HepG2 (cell line): ENCODE data around the gene ZNF3. TPM values are rescaled to one million over a fixed set of nuclear protein-coding genes. Genes with fewer than 3 reads are reported as not detected.
A peak's percentile ranks its signal among the peaks of the same experiment; 100 is the strongest.

Source experiments
- DNMT3B ChIP-seq: conservative IDR thresholded peaks from 2 replicates; pipeline ENCODE4 v1.6.1; 2016; ENCODE audit warnings: missing biosample characterization, control low read depth
- EHMT2 ChIP-seq: fragments of 200-600 bp; sonication (generic); IDR thresholded peaks from 2 replicates; pipeline ENCODE4 v1.7.0; 2017; ENCODE audit warnings: antibody characterized with exemption, low read depth, low read length, borderline replicate concordance
- ETV6 ChIP-seq: sonication (generic); formaldehyde crosslinking; conservative IDR thresholded peaks from 2 replicates; pipeline ENCODE4 v1.4.0; 2020; ENCODE audit warnings: missing genetic modification reagents
- FOSL1 ChIP-seq: sonication (generic); formaldehyde crosslinking; IDR thresholded peaks from 2 replicates; pipeline ENCODE4 v1.9.0; 2021; ENCODE audit warnings: missing genetic modification reagents, borderline replicate concordance
- FOXA1 ChIP-seq, 2 experiments: fragments of 450-650 bp in 1 of 2; sonication (generic) in 1 of 2; formaldehyde crosslinking in 1 of 2; IDR thresholded peaks; 2 replicates each; pipeline versions ENCODE4 v1.4.0 to v1.6.1; 2016 to 2020; ENCODE audit warnings: missing genetic modification reagents in 1 of 2
- FOXM1 ChIP-seq: sonication (generic); formaldehyde crosslinking; IDR thresholded peaks from 2 replicates; pipeline ENCODE4 v1.5.0; 2020; ENCODE audit warnings: missing genetic modification reagents
- KAT2B ChIP-seq: fragments of 150-350 bp; IDR thresholded peaks from 2 replicates; pipeline ENCODE4 v1.6.1; 2014; ENCODE audit warnings: low read depth, low read length, borderline replicate concordance
- KDM1A ChIP-seq: IDR thresholded peaks from 2 replicates; pipeline ENCODE4 v1.6.1; 2016; ENCODE audit warnings: missing compliant biosample characterization
- MAFF ChIP-seq: IDR thresholded peaks from 2 replicates; pipeline ENCODE4 v1.6.1; 2011; ENCODE audit warnings: low read depth, low read length, improper control_type of control experiment
- MED8 ChIP-seq: sonication (generic); formaldehyde crosslinking; IDR thresholded peaks from 2 replicates; pipeline ENCODE4 v1.8.1; 2023; ENCODE audit warnings: mild to moderate bottlenecking, missing genetic modification reagents; ENCODE audit not compliant: insufficient replicate concordance
- MIER2 ChIP-seq: IDR thresholded peaks from 2 replicates; pipeline ENCODE4 v1.6.1; 2016; ENCODE audit warnings: missing biosample characterization, missing genetic modification reagents
- PHB2 ChIP-seq: fragments of 450-650 bp; IDR thresholded peaks from 2 replicates; pipeline ENCODE4 v1.6.1; 2018; ENCODE audit not compliant: partially characterized antibody
- PREB ChIP-seq: sonication (generic); formaldehyde crosslinking; IDR thresholded peaks from 2 replicates; pipeline ENCODE4 v1.4.0; 2020; ENCODE audit warnings: missing genetic modification reagents
- SIN3B ChIP-seq: fragments of 150-350 bp; IDR thresholded peaks from 2 replicates; pipeline ENCODE4 v1.6.1; 2014; ENCODE audit warnings: low read length
- SMARCC2 ChIP-seq: fragments of 450-650 bp; IDR thresholded peaks from 2 replicates; pipeline ENCODE4 v1.6.1; 2017; ENCODE audit warnings: antibody characterized with exemption, mild to moderate bottlenecking
- SSRP1 ChIP-seq: IDR thresholded peaks from 2 replicates; pipeline ENCODE4 v1.6.1; 2016; ENCODE audit warnings: control low read depth
- TOPORS ChIP-seq: sonication (generic); formaldehyde crosslinking; IDR thresholded peaks from 2 replicates; pipeline ENCODE4 v1.8.0; 2023; ENCODE audit warnings: mild to moderate bottlenecking, missing genetic modification reagents
- XBP1 ChIP-seq: sonication (generic); formaldehyde crosslinking; IDR thresholded peaks from 2 replicates; pipeline ENCODE4 v1.5.0; 2020; ENCODE audit warnings: missing genetic modification reagents
- ZBTB8A ChIP-seq: sonication (generic); formaldehyde crosslinking; IDR thresholded peaks from 2 replicates; pipeline ENCODE4 v1.4.0; 2020; ENCODE audit warnings: mild to moderate bottlenecking, low read depth, missing genetic modification reagents, borderline replicate concordance
- ZFP36 ChIP-seq: fragments of 150-350 bp; IDR thresholded peaks from 2 replicates; pipeline ENCODE4 v1.6.1; 2018; ENCODE audit warnings: borderline replicate concordance, low read length, low read depth; ENCODE audit not compliant: partially characterized antibody
- ZFY ChIP-seq: sonication (generic); formaldehyde crosslinking; IDR thresholded peaks from 2 replicates; pipeline ENCODE4 v1.4.0; 2020; ENCODE audit warnings: missing genetic modification reagents
- ZNF234 ChIP-seq: sonication (generic); formaldehyde crosslinking; conservative IDR thresholded peaks from 2 replicates; pipeline ENCODE4 v1.5.1; 2020; ENCODE audit warnings: mild to moderate bottlenecking, missing genetic modification reagents
- ZNF282 ChIP-seq: fragments of 450-650 bp; IDR thresholded peaks from 2 replicates; pipeline ENCODE4 v1.6.1; 2018; ENCODE audit not compliant: partially characterized antibody
- ZNF589 ChIP-seq: sonication (generic); formaldehyde crosslinking; conservative IDR thresholded peaks from 2 replicates; pipeline ENCODE4 v1.8.0; 2022; ENCODE audit warnings: mild to moderate bottlenecking, moderate library complexity, missing genetic modification reagents
- ZNF772 ChIP-seq: sonication (generic); formaldehyde crosslinking; IDR thresholded peaks from 2 replicates; pipeline ENCODE4 v1.5.0; 2020; ENCODE audit warnings: mild to moderate bottlenecking, missing genetic modification reagents
- polyA plus RNA-seq, 8 experiments: library from polyadenylated mRNA; depleted of rRNA in 3 of 8; stranded (reverse) in 7 of 8; unstranded in 1 of 8; fragments of >200 nt; fragmentation: Illumina TruSeq in 4 of 8; extraction: Trizol in 4 of 8; gene quantifications; 2 replicates each; pipeline versions ENCODE4 v1.2.1 to v1.2.3, GENCODE V29; 2011 to 2016; ENCODE audit warnings: low read depth in 4 of 8, missing spikeins in 1 of 8, mixed read lengths in 1 of 8; ENCODE audit not compliant: insufficient read depth in 1 of 8
- total RNA-seq, 5 experiments: library from RNA; depleted of rRNA; stranded (reverse); fragments of >200 nt; fragmentation: Illumina TruSeq; extraction: Trizol; gene quantifications; 2 replicates each; pipeline ENCODE4 v1.2.3, GENCODE V29; 2016; ENCODE audit warnings: low read depth in 1 of 5
- TF ChIP-seq, protein P1 (sequence below): sonication (generic); formaldehyde crosslinking; IDR thresholded peaks from 2 replicates; pipeline ENCODE4 v1.9.0; 2022; ENCODE audit warnings: missing genetic modification reagents, mild to moderate bottlenecking, borderline replicate concordance
- TF ChIP-seq, protein P2 (sequence below): IDR thresholded peaks from 2 replicates; pipeline ENCODE4 v1.6.1; 2012; ENCODE audit warnings: low read depth, low read length, improper control_type of control experiment
- TF ChIP-seq, protein P3 (sequence below): sonication (generic); formaldehyde crosslinking; IDR thresholded peaks from 2 replicates; pipeline ENCODE4 v1.5.0; 2020; ENCODE audit warnings: mild to moderate bottlenecking, missing genetic modification reagents, moderate library complexity

Gene ZNF3
- total and polyA plus RNA-seq, 2 of the 13 experiments (the other 11 are each of a cell fraction or from before 2014, with no cell fraction given): 33.7 to 56.9 TPM

GRCh38 chr7:100122067-100122466, 40.5 kb upstream of the ZNF3 start (continued):
- TF ChIP-seq, protein P1, sequence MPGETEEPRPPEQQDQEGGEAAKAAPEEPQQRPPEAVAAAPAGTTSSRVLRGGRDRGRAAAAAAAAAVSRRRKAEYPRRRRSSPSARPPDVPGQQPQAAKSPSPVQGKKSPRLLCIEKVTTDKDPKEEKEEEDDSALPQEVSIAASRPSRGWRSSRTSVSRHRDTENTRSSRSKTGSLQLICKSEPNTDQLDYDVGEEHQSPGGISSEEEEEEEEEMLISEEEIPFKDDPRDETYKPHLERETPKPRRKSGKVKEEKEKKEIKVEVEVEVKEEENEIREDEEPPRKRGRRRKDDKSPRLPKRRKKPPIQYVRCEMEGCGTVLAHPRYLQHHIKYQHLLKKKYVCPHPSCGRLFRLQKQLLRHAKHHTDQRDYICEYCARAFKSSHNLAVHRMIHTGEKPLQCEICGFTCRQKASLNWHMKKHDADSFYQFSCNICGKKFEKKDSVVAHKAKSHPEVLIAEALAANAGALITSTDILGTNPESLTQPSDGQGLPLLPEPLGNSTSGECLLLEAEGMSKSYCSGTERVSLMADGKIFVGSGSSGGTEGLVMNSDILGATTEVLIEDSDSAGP (CRISPR knock-in tag): peak; percentile 47; the same call in 1 of the 2 replicates
- TF ChIP-seq MED8 (CRISPR knock-in tag) (no peak), XBP1 (CRISPR knock-in tag) (no peak), ZFY (CRISPR knock-in tag) (no peak), ZBTB8A (no peak), DNMT3B (CRISPR knock-in tag) (no peak), ZNF589 (CRISPR knock-in tag) (no peak), SMARCC2 (no peak), ZNF772 (CRISPR knock-in tag) (peak; percentile 87), ETV6 (CRISPR knock-in tag) (no peak), SSRP1 (peak; percentile 75; the same call in 1 of the 2 replicates), FOSL1 (no peak), KDM1A (CRISPR knock-in tag) (no peak), FOXA1 (IDR thresholded peaks at IDR 0.05) (no peak), FOXA1 (CRISPR knock-in tag; IDR thresholded peaks at IDR 0.05) (peak; percentile 65; the same call in 1 of the 2 replicates), ZFP36 (no peak), PHB2 (no peak), FOXM1 (CRISPR knock-in tag) (no peak), ZNF234 (CRISPR knock-in tag) (no peak), TOPORS (CRISPR knock-in tag) (no peak), SIN3B (no peak), ZNF282 (no peak), PREB (CRISPR knock-in tag) (no peak), EHMT2 (no peak), MIER2 (CRISPR knock-in tag) (no peak), MAFF (no peak), KAT2B (no peak)
- TF ChIP-seq, protein P2, sequence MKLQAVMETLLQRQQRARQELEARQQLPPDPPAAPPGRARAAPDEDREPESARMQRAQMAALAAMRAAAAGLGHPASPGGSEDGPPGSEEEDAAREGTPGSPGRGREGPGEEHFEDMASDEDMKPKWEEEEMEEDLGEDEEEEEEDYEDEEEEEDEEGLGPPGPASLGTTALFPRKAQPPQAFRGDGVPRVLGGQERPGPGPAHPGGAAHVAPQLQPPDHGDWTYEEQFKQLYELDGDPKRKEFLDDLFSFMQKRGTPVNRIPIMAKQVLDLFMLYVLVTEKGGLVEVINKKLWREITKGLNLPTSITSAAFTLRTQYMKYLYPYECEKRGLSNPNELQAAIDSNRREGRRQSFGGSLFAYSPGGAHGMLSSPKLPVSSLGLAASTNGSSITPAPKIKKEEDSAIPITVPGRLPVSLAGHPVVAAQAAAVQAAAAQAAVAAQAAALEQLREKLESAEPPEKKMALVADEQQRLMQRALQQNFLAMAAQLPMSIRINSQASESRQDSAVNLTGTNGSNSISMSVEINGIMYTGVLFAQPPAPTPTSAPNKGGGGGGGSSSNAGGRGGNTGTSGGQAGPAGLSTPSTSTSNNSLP: no peak
- TF ChIP-seq, protein P3, sequence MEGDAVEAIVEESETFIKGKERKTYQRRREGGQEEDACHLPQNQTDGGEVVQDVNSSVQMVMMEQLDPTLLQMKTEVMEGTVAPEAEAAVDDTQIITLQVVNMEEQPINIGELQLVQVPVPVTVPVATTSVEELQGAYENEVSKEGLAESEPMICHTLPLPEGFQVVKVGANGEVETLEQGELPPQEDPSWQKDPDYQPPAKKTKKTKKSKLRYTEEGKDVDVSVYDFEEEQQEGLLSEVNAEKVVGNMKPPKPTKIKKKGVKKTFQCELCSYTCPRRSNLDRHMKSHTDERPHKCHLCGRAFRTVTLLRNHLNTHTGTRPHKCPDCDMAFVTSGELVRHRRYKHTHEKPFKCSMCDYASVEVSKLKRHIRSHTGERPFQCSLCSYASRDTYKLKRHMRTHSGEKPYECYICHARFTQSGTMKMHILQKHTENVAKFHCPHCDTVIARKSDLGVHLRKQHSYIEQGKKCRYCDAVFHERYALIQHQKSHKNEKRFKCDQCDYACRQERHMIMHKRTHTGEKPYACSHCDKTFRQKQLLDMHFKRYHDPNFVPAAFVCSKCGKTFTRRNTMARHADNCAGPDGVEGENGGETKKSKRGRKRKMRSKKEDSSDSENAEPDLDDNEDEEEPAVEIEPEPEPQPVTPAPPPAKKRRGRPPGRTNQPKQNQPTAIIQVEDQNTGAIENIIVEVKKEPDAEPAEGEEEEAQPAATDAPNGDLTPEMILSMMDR (CRISPR knock-in tag): peak; percentile 13; the same call in 1 of the 2 replicates
